DOHH2 (cell line): ENCODE data around the gene EPHB4.

Experiments used
- CTCF ChIP-seq: fragments of 200-600 bp; sonication (generic); IDR thresholded peaks from one replicate; pipeline ENCODE4 v1.5.1; 2014; ENCODE audit warnings: antibody characterized with exemption, mild to moderate bottlenecking, low read depth, low read length; ENCODE audit not compliant: poor library complexity, severe bottlenecking
- EZH2phosphoT487 ChIP-seq: fragments of 200-600 bp; sonication (generic); IDR thresholded peaks from 2 replicates; pipeline ENCODE4 v1.6.1; 2017; ENCODE audit warnings: borderline replicate concordance, mild to moderate bottlenecking, antibody characterized with exemption, low read length, moderate library complexity, mixed read lengths

- no peak for TF ChIP-seq CTCF
- no peak for TF ChIP-seq EZH2phosphoT487
Observed at GRCh38 chr7:100874577-100875355, 47.4 kb upstream of the EPHB4 start, which contains the start of gene SRRT.
